A673 (cell line): Measurements from ENCODE around the gene ZNF827.

Source experiments
- CTCF ChIP-seq: fragments of 300-800, 200-600 bp; sonication (generic); conservative IDR thresholded peaks from 2 replicates; pipeline ENCODE4 v1.5.1; 2017; ENCODE audit warnings: low read depth, mild to moderate bottlenecking, antibody characterized with exemption, low read length, moderate library complexity, mixed read lengths
- EZH2 ChIP-seq: fragments of 200-600 bp; sonication (generic); IDR thresholded peaks from 2 replicates; pipeline ENCODE4 v1.6.1; 2017; ENCODE audit warnings: borderline replicate concordance, low read depth, mild to moderate bottlenecking, mixed read lengths, antibody characterized with exemption, low read length; ENCODE audit not compliant: poor library complexity, severe bottlenecking

- TF ChIP-seq CTCF (no peak), EZH2 (no peak)
Observed at GRCh38 chr4:145799223-145799622, 139.4 kb downstream of the ZNF827 start.
